Caco-2 (cell line): ENCODE data around the gene WNT3A. TPM values are rescaled to one million over a fixed set of nuclear protein-coding genes. Genes with fewer than 3 reads are reported as not detected.

Experiments used
- BruUV-seq: library from RNA; stranded (reverse); fragments of 400-500 nt; replicated peaks from 2 replicates; lab custom pipeline; 2021; lab: Mats Ljungman, UMichigan
- CTCF ChIA-PET: fragments of 300-600 bp; sonication (Branson Sonifier 250); formaldehyde crosslinking; loops from one replicate; lab custom pipeline; 2022; ENCODE audit warnings: antibody characterized with exemption; lab: Charles Lee
- POLR2A ChIA-PET: fragments of 300-600 bp; sonication (Branson Sonifier 250); formaldehyde crosslinking; loops from one replicate; lab custom pipeline; 2022; ENCODE audit warnings: antibody characterized with exemption; lab: Charles Lee
- DNase-seq, 2 experiments: peaks; one replicate each; pipeline versions ENCODE4 v3.0.0 to v3.0.0-alpha.2; 2020 to 2022
- H3K27me3 ChIP-seq: replicated peaks from 2 replicates; pipeline ENCODE4 v1.6.0; 2011; ENCODE audit warnings: low read length; ENCODE audit not compliant: control insufficient read depth, insufficient read depth
- H3K36me3 ChIP-seq: 2 replicates; pipeline ENCODE4 v1.5.1; 2011; ENCODE audit warnings: low read length; ENCODE audit not compliant: control insufficient read depth, insufficient read depth
- H3K4me1 ChIP-seq: fragments of 250-450 bp; sonication (Bioruptor Pico); 2 replicates; pipeline ENCODE4 v1.5.1; 2020; ENCODE audit warnings: mild to moderate bottlenecking
- H3K4me3 ChIP-seq: 2 replicates; pipeline ENCODE4 v1.5.1; 2011; ENCODE audit warnings: low read depth, mild to moderate bottlenecking, control low read depth, low read length
- H3K9me3 ChIP-seq: fragments of 250-450 bp; sonication (Bioruptor Pico); 2 replicates; pipeline ENCODE4 v1.5.1; 2020; ENCODE audit warnings: mild to moderate bottlenecking, moderate library complexity
- H3K27ac Mint-ChIP-seq: one replicate; pipeline ENCODE4 v1.8.0; 2022; ENCODE audit warnings: mixed read lengths; ENCODE audit not compliant: unreplicated experiment
- H3K27me3 Mint-ChIP-seq: one replicate; pipeline ENCODE4 v1.8.0; 2022; ENCODE audit warnings: mixed read lengths; ENCODE audit not compliant: insufficient read depth, unreplicated experiment
- H3K36me3 Mint-ChIP-seq: one replicate; pipeline ENCODE4 v1.8.0; 2022; ENCODE audit warnings: mild to moderate bottlenecking, mixed read lengths; ENCODE audit not compliant: insufficient read depth, unreplicated experiment
- H3K4me1 Mint-ChIP-seq: one replicate; pipeline ENCODE4 v1.8.0; 2022; ENCODE audit warnings: low read depth, mixed read lengths; ENCODE audit not compliant: unreplicated experiment
- H3K4me3 Mint-ChIP-seq: one replicate; pipeline ENCODE4 v1.8.0; 2022; ENCODE audit warnings: mild to moderate bottlenecking, moderate library complexity, mixed read lengths; ENCODE audit not compliant: unreplicated experiment
- H3K9me3 Mint-ChIP-seq: one replicate; pipeline ENCODE4 v1.8.0; 2022; ENCODE audit warnings: mixed read lengths; ENCODE audit not compliant: unreplicated experiment
- CTCF ChIP-seq, 2 experiments: fragments of 200-600 bp in 1 of 2; IDR thresholded peaks; 1 replicate in 1 of 2; 2 replicates in 1 of 2; pipeline versions ENCODE4 v1.5.1 to v1.8.0; 2011 to 2022; ENCODE audit warnings: antibody characterized with exemption in 1 of 2, control low read depth in 1 of 2, inconsistent platforms in 1 of 2, low read depth in 1 of 2, low read length in 1 of 2, mild to moderate bottlenecking in 1 of 2, moderate library complexity in 1 of 2; ENCODE audit not compliant: insufficient read depth in 1 of 2, severe bottlenecking in 1 of 2, unreplicated experiment in 1 of 2
- intact Hi-C: fragments of 100-400 bp; cut with micrococcal nuclease; formaldehyde crosslinking; loops from one replicate; pipeline ENCODE4 v1.10.0; 2022; ENCODE audit not compliant: unreplicated experiment
- total RNA-seq: library from RNA; stranded (reverse); gene quantifications from 2 replicates; pipeline ENCODE4 v1.2.3, GENCODE V29; 2022

WNT3A gene
- total RNA-seq, 1 experiment from 2014 or later: 0.09 TPM

- Mint-ChIP-seq H3K9me3 (no peaks in the 10 kb centered on the region), H3K36me3 (peaks cover 19% of the 10 kb centered on the region), H3K4me3 (no peak overlapping the region), H3K27ac (no peak overlapping the region), H3K4me1 (no peaks in the 10 kb centered on the region), H3K27me3 (no peaks in the 10 kb centered on the region)
- peak in 1 of 2 experiments; percentile 36 for DNase-seq
- Histone ChIP-seq H3K27me3 (no peaks in the 10 kb centered on the region), H3K4me3 (no peak overlapping the region), H3K36me3 (no peaks in the 10 kb centered on the region), H3K4me1 (no peaks in the 10 kb centered on the region), H3K9me3 (no peaks in the 10 kb centered on the region)
- no peak for TF ChIP-seq CTCF (IDR thresholded peaks at IDR 0.05; ENCODE audit: insufficient read depth in 1 of 2, low read depth in 1 of 2, low read length in 1 of 2, severe bottlenecking in 1 of 2, unreplicated experiment in 1 of 2)
- no TSS peak for BruUV-seq
- intact Hi-C loops: loop anchor here (1.0 kb wide), 1 partner anchor 70 kb away; no protein-coding TSS in a partner anchor
- POLR2A ChIA-PET: no interaction called here
- CTCF ChIA-PET: interaction anchor here (1.1 kb wide), 1 partner anchor 75 kb away, joined by 5 read pairs; no protein-coding TSS in a partner anchor
These were observed 67.2 kb downstream of the WNT3A start for GRCh38 chr1:228073857-228074545.

GRCh38 chr1:228074954-228075730 lies 68.3 kb downstream of the WNT3A start:
- no peaks in the 10 kb centered on the region for H3K9me3 ChIP-seq
- H3K27me3 ChIP-seq: no peaks in the 10 kb centered on the region
- no TSS peak for BruUV-seq
- no peaks in the 10 kb centered on the region for H3K4me1 Mint-ChIP-seq
- H3K9me3 Mint-ChIP-seq: no peaks in the 10 kb centered on the region
- H3K36me3 Mint-ChIP-seq: peaks cover 19% of the 10 kb centered on the region
- POLR2A ChIA-PET: no interaction called here
- H3K4me3 ChIP-seq: no peak overlapping the region
- no peak for TF ChIP-seq CTCF (IDR thresholded peaks at IDR 0.05; ENCODE audit: insufficient read depth in 1 of 2, low read depth in 1 of 2, low read length in 1 of 2, severe bottlenecking in 1 of 2, unreplicated experiment in 1 of 2)
- no peak overlapping the region for H3K27ac Mint-ChIP-seq
- intact Hi-C loops: loop anchor here (1.0 kb wide), 1 partner anchor 71 kb away; no protein-coding TSS in a partner anchor
- no peaks in the 10 kb centered on the region for H3K36me3 ChIP-seq
- no peak overlapping the region for H3K4me3 Mint-ChIP-seq
- H3K27me3 Mint-ChIP-seq: no peaks in the 10 kb centered on the region
- no peaks in the 10 kb centered on the region for H3K4me1 ChIP-seq
- CTCF ChIA-PET: no interaction called here
- DNase-seq: no peak

DNA sequence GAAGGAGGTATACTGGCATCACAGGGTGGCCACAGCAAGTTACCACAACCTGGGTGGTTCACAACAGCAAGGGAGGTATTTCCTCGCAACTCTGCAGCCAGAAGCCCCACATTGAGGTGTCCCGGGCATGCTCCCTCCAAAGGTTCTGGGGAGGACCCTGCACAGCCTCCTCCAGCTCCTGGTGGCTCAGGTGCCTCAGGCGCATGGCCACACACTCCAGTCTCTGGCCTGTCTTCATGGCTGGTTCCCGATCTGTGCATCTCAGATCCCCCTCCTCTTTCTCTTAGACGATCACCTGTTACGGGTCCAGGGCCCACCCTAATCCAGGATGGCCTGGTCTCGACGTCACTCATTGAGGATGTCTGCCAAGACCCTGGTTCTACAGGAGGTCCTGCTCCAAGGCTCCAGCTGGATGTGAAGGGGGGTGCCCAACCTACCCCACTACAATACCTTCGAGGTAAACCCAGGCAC lies 69.0 kb downstream of the WNT3A start:
- peaks cover 19% of the 10 kb centered on the region for H3K36me3 Mint-ChIP-seq
- Histone ChIP-seq H3K27me3 (no peaks in the 10 kb centered on the region), H3K36me3 (no peaks in the 10 kb centered on the region), H3K4me3 (no peak overlapping the region), H3K4me1 (no peaks in the 10 kb centered on the region), H3K9me3 (no peaks in the 10 kb centered on the region)
- intact Hi-C loops: no loop called here
- no peaks in the 10 kb centered on the region for H3K4me1 Mint-ChIP-seq
- ChIA-PET CTCF (no interaction called here), POLR2A (no interaction called here)
- H3K27ac Mint-ChIP-seq: no peak overlapping the region
- BruUV-seq: no TSS peak
- no peak for TF ChIP-seq CTCF (IDR thresholded peaks at IDR 0.05; ENCODE audit: insufficient read depth in 1 of 2, low read depth in 1 of 2, low read length in 1 of 2, severe bottlenecking in 1 of 2, unreplicated experiment in 1 of 2)
- H3K4me3 Mint-ChIP-seq: no peak overlapping the region
- no peaks in the 10 kb centered on the region for H3K9me3 Mint-ChIP-seq
- no peak for DNase-seq
- H3K27me3 Mint-ChIP-seq: no peaks in the 10 kb centered on the region
